Measurements from ENCODE around the gene ADCY9. TPM values are rescaled to one million over a fixed set of nuclear protein-coding genes. Genes with fewer than 3 reads are reported as not detected.

ADCY9 gene
- total and polyA plus RNA-seq, 10 donors, result 0.70 to 23.0 (median 11.8) TPM

DNA sequence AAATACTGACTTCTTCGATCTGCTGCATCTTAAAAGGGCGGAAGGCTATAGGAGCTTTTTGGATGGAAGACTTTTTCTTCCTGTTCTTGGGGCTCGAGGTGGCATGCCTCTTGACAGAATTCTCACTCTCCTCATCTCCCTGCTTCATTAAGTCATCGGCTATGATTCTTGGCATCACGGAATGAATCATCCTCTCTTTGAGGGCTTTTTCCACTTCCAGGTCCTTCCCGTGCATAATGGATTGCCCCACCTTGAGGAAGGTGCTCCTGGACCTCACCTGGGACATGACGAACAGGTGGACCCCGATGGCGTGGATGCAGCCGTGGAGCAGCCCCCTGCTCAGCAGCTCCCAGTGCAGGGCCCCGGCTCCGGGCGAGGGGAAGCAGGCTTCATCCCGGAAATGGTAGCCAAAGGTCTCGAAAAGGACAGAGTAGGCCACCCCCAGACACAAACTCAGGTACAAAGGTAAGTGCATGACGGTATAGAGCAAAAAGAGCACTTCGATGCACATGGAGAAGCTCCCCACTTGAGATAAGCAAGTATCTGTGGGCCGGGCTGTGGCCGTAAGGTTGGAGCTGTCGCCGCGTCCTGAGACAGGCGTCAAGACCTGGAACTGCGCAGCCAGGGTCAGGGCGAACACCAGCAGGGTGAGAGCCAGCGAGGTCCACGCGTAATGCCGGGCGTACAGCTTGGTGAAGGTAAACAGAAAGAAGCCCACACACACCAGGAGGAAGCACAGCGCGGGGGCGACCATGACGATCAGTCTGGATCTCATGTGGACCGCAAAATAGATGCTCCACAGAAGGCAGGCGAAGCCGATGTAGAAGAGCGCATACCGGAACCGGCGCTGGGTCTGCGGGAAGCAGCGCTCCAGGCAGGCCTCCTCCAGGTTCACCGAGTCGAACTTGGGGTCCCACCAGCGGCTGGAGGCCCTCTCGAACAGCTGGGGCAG, 1.7 kb downstream of the ADCY9 start:
- intact Hi-C loops (cut with DNase I; ENCODE audit: low total_unique reads), result no loop called here
- WGBS, 5 donors, result 85 to 93% (median 88%) methylated on average over 40 to 47 of the region's 47 CpGs
- H3K4me3 ChIP-seq, result peak overlapping the region; percentile 62 to 86 (median 66)
- peaks cover 0 to 9% (median 0%) of the 10 kb centered on the region in 7 donors for H3K27me3 ChIP-seq (replicated peaks in 1 of 7)
- peak; percentile 80 for DNase-seq
- H3K4me1 ChIP-seq, result peaks cover 17 to 69% (median 55%) of the 10 kb centered on the region in 6 donors
- TF ChIP-seq CTCF (IDR thresholded peaks at IDR 0.05 in 8 of 11, conservative IDR thresholded peaks at IDR 0.05 in 3 of 11) (no peak), POLR2AphosphoS5 (IDR thresholded peaks at IDR 0.05) (no peak), POLR2A (IDR thresholded peaks at IDR 0.05) (no peak)
- no peaks in the 10 kb centered on the region for H3K9me3 ChIP-seq
- no peaks in the 10 kb centered on the region for H3K36me3 ChIP-seq
- peak overlapping the region in 3 of 8 donors; percentile 67 to 81 (median 74) for H3K27ac ChIP-seq

- Histone ChIP-seq H3K9me3 (no peaks in the 10 kb centered on the region), H3K4me1 (peaks cover 17 to 76% (median 55%) of the 10 kb centered on the region in 6 donors), H3K4me3 (peak overlapping the region in 6 of 8 donors; percentile 7 to 86 (median 20)), H3K36me3 (no peaks in the 10 kb centered on the region), H3K27ac (no peak overlapping the region), H3K27me3 (replicated peaks in 1 of 7) (peaks cover 0 to 9% (median 0%) of the 10 kb centered on the region in 7 donors)
- 88 to 92% (median 90%) methylated on average over 28 to 34 of the region's 34 CpGs for WGBS, 5 donors
- intact Hi-C loops (cut with DNase I; ENCODE audit: low total_unique reads), result no loop called here
- DNase-seq, result peak; percentile 71
- no peak for TF ChIP-seq POLR2A (IDR thresholded peaks at IDR 0.05)
- TF ChIP-seq CTCF (IDR thresholded peaks at IDR 0.05 in 8 of 11, conservative IDR thresholded peaks at IDR 0.05 in 3 of 11), result no peak
- TF ChIP-seq POLR2AphosphoS5 (IDR thresholded peaks at IDR 0.05), result no peak
Measured at GRCh38 chr16:4113358-4114256, 2.6 kb downstream of the ADCY9 start.

- Histone ChIP-seq H3K9me3 (no peaks in the 10 kb centered on the region), H3K36me3 (no peaks in the 10 kb centered on the region), H3K4me1 (peaks cover 17 to 76% (median 52%) of the 10 kb centered on the region in 6 donors), H3K27me3 (replicated peaks in 1 of 7) (peaks cover 0 to 9% (median 0%) of the 10 kb centered on the region in 7 donors), H3K27ac (no peak overlapping the region), H3K4me3 (peak overlapping the region in 4 of 8 donors; percentile 12 to 86 (median 24))
- intact Hi-C loops (cut with DNase I; ENCODE audit: low total_unique reads), result no loop called here
- no peak for TF ChIP-seq CTCF (IDR thresholded peaks at IDR 0.05 in 8 of 11, conservative IDR thresholded peaks at IDR 0.05 in 3 of 11)
- TF ChIP-seq POLR2AphosphoS5 (IDR thresholded peaks at IDR 0.05), result no peak
- no peak for TF ChIP-seq POLR2A (IDR thresholded peaks at IDR 0.05)
- WGBS, 5 donors, result 49 to 76% (median 64%) methylated on average over 16 of the region's 16 CpGs
- DNase-seq, result peak; percentile 32
Measured at GRCh38 chr16:4111748-4112696, 4.2 kb downstream of the ADCY9 start.

All from spleen (tissue), 11 donors.